ENCODE data around the gene IL17RC.
"Not testable (repeated sequence)": the region's sequence is repeated elsewhere in the genome, so short reads cannot be mapped to it uniquely, and the experiment has no call there.

IL17RC gene, protein sequence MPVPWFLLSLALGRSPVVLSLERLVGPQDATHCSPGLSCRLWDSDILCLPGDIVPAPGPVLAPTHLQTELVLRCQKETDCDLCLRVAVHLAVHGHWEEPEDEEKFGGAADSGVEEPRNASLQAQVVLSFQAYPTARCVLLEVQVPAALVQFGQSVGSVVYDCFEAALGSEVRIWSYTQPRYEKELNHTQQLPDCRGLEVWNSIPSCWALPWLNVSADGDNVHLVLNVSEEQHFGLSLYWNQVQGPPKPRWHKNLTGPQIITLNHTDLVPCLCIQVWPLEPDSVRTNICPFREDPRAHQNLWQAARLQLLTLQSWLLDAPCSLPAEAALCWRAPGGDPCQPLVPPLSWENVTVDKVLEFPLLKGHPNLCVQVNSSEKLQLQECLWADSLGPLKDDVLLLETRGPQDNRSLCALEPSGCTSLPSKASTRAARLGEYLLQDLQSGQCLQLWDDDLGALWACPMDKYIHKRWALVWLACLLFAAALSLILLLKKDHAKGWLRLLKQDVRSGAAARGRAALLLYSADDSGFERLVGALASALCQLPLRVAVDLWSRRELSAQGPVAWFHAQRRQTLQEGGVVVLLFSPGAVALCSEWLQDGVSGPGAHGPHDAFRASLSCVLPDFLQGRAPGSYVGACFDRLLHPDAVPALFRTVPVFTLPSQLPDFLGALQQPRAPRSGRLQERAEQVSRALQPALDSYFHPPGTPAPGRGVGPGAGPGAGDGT

GRCh38 chr3:9916734-9917680 is at the start of gene IL17RC:
Gene IL17RC, plus strand, starts transcription at chr3:9917098. Its CDS starts 218 bp downstream, at chr3:9917316.
- peak; percentile 37 for DNase-seq

DNA sequence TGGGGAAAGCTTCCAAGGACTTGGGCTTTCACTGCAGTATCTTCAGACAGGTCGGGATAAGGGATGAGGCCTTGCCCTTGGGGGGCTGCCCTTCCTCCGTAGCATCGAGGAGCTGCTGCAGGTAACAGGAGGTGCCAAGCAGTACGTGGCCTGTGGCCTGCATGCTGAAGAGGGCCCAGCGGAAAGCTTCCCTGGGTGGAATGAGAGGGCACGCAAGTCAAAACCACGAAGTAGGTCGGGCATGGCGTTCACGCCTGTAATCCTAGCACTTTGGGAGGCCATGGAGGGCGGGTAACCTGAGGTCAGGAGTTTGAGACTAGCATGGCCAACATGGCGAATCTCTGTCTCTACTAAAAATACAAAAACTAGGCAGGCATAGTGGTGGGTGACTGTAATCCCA is 49.8 kb upstream of the IL17RC start:
- DNase-seq = no peak

GRCh38 chr3:9869955-9870354 is 46.9 kb upstream of the IL17RC start:
- DNase-seq = no peak

DNA sequence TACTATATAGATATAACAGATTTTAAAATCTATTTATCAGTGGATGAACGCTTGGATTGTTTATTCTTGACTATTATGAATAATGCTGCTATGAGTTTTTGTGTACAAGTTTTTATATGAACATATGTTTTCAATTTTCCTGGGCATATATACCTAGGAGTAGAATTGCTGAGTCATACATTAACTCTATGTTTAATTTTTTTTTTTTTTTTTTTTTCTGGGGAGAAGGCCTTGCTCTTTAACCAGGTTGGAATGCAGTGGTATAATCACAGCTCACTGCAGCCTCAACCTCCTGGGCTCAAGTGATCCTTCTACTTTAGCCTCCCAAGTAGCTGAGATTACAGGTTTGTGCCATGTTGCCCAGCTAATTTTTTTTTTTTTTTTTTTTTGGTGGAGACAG is 45.9 kb upstream of the IL17RC start:
- no peak for DNase-seq

- not testable (repeated sequence) for DNase-seq
Observed at GRCh38 chr3:9872067-9872466, 44.8 kb upstream of the IL17RC start.

- peak; percentile 35 for DNase-seq
Observed at GRCh38 chr3:9875448-9875847, 41.5 kb upstream of the IL17RC start.

GRCh38 chr3:9876255-9876654 is 40.6 kb upstream of the IL17RC start:
- not testable (repeated sequence) for DNase-seq

- DNase-seq = no peak
Observed at GRCh38 chr3:9876991-9877390, 39.9 kb upstream of the IL17RC start.

- no peak for DNase-seq
Observed at GRCh38 chr3:9878700-9879099, 38.2 kb upstream of the IL17RC start.

DNA sequence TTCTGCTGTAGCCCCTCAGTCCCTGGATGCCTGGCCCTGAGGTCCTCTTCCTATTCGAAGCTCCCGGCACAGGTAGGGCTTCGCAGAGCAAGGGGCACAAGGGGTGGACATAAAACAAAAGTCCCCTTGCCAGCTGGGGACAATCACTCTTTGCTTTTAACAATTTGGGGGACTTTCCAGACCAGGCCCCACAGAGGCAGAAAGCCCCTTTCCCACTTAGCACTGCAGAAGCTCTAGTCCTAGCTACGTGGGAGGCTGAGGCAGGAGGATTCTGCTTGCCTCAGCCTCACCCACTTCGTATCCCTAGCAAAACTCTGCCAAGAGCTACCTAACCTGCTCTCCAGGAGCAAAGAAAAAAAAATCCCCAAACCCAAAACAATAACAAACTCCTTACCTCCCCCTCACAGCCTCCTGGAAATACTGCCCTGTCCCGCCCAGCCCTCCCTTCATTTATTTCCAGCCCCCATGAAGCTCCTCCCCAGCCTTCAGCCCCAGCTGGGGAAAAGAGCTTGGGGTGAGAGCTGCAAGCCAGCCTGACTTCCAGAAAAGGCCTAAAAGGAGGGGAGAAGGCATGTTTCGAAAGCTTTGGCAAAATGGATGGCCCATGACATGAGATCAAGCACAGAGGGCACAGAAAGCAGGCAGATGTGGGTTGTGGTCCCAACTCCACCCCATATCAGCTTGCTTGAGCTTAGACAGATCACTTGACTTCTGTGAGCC is 36.9 kb upstream of the IL17RC start, which contains the start of gene CIDEC:
TSS of gene CIDEC (minus strand) at position 424 of the 720 bp plus-strand sequence. CDS start 1,767 bp downstream, outside the sequence.
- DNase-seq = no peak

DNA sequence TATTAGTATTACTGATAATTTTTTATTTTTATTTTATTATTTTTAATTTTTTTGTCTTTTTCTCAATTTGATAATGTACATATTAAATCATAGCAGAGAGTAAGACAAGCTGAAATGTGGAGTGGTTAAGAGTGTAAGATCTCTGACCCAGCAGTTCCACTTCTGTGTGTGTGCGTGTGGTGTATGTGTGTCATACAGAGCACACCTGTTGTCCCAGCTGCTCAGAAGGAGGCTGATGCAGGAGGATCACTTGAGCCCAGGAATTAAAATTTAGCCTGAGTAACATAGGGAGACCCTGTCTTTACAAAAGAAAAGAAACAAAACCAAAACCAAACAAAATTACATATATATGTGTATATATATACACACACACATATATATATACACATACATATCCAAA is 35.5 kb upstream of the IL17RC start:
- DNase-seq = no peak

DNA sequence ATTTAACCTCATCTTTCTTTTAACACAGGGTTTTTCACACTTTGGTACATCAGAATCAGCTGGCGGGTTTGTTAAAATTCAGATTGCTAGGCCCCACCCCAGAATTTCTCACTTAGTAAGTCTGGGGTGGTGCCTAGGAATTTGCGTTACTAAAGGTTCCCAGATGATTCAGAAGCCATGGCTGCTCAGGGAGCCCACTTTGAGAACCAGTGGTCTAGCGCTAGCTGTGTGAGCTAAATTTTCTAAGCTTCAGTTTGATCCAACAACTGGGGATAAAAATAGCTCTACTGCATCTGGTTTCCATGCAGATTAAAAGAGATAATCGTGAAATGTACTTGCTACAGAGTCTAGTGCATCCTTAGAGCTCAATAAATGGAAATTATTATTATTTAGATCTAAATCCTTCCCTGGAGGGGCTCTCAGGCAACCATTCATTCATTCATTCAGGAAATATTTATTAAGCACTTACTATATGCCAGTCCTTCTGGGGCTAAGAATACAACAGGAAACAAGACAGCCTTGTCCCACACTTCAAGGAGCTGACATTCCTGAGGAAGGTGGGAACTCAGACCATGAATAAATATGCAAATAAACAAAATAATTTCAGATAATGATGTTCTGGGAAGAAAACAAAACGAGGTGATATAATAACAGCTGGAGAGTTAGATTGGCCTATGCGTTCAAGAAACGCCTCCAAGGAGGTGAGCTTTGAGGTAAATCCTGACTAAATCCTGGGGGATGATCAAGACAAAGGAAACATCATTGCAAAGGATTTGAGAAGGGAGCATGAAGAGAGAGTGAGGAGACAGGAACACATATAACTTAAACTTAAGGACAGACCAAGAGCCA is 33.0 kb upstream of the IL17RC start:
- no peak for DNase-seq

DNA sequence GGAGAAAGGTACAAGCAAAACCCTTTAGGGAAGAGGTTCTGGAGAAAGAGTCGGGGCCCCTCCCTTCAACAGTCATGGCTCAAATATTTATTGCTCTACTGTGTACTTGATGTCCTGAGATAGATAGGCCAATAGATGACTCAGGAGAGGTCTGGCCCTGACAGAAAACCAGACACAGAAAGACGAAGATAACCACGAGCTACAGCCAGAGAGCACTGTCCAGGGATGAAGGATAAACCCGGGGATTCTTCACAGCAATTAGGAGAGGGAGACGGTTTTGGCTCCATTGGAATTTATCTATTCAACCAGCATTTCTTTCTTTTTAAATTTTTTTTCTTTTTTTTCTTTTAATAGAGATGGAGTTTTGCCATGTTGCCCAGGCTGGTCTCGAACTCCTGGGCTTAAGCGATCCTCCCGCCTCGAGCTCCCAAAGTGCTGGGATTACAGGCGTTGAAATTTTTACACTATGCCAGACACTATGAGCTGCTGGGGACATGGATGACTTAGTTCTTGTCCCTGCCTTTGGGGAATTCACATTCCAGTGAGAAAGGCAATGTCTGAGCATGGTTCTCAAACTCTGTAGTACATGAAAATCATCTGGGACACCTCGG is 32.2 kb upstream of the IL17RC start:
- no peak for DNase-seq

DNA sequence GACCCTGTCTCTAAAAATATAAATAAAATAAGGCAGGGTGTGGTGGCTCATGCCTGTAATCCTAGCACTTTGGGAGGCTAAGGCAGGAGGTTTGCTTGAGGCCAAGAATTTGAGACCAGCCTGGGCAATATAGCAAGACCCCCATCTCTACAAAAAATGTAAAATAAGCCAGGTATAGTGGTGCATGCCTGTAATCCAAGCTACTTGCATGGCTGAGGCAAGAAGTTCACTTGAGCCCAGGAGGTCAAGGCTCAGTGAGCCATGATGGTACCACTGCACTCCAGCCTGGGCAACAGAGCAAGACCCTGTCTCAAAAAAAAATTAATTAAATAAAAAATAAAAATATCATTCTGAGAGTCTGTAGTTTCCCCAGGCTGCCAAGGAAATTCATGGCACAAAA is 30.6 kb upstream of the IL17RC start:
- DNase-seq = no peak

GRCh38 chr3:9887480-9887879 is 29.4 kb upstream of the IL17RC start:
- no peak for DNase-seq

- DNase-seq = no peak
Observed at GRCh38 chr3:9888540-9888939, 28.4 kb upstream of the IL17RC start.

DNA sequence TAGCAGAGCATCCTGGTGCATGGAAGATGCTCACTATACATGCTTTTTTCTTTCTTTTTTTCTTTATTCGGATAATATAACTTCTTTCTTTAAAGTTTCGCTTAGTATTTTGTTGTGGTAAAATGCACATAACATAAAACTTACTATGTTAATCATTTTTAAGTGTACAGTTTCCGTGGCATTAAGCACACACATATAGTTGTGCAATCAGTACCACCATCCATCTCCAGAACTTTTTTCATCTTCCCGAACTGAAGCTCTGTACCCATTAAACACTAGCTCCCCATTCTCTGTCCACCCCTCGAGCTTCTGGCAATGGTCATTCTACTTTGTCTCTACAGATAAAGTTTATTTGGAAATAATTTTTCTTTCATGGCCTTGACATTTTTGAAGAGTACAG is 27.5 kb upstream of the IL17RC start:
- no peak for DNase-seq

- peak; percentile 80 for DNase-seq
Observed at GRCh38 chr3:9890249-9891071, 26.4 kb upstream of the IL17RC start, which contains the start of gene JAGN1. Gene JAGN1, plus strand, starts transcription at chr3:9890610. Its CDS starts 113 bp downstream, at chr3:9890723.

DNA sequence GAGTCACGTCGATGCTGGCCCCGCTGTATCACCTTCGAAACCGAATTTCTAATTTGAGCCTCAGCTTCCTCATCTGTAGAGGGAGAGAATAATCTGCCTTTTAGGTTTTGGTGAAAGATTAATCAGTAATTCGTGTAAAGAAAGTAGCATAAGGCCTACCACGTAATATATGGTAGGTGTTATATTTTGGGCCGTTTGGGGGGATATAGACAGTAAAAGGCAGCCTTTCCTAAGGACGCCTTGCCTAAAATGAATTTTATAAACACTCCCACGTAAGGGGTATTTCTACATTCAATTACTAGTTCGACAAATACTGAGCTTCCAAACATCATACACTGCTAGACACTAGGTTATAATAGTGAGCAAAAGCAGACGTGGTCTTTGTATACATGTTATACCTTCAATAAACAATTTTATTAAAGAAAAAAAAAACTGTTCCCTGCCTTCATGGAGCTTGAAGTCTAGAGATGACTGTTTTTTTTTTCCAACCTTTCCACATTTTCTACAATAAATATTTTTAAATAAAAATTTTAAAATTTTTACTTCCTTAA is 25.8 kb upstream of the IL17RC start:
- DNase-seq = no peak

DNA sequence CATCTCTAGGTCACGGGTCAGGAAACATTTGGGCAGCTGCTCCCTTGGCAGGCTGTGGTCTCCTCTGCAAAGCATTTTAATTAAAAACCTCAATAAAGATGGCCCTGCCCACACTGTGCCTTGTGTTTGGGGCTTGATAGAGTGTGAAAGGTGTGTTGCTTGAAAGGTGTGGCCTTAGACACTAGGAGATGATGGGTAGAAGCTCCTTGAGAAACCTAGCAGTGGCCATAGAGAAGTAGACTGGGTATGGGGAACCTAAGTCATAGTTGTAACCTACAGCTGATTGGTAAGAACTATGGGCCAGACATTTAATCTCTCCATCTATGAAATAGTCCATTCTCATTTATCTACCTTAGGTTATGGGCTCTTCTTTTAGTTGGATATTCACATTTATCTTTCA is 23.2 kb upstream of the IL17RC start:
- DNase-seq = no peak

Measured in NCI-H2227 treated with DMSO at 0.1 percent for 48 hours (cell line).